Pancreas (tissue), 10 donors: Measurements from ENCODE around the gene GBA2. TPM values are rescaled to one million over a fixed set of nuclear protein-coding genes. Genes with fewer than 3 reads are reported as not detected.

Experiments
- ATAC-seq, 4 donors: fragments of 200-7000 bp; cut with Tn5 transposase; one replicate each; pipeline versions ENCODE4 v1.8.0 to v1.9.1; 2020; ENCODE audit warnings: mild to moderate bottlenecking in 4 of 4, moderate library complexity in 4 of 4
- DNase-seq, 6 donors: peaks; one replicate each; pipeline ENCODE4 v3.0.0-alpha.2; 2020
- FAIRE-seq: peaks from 2 replicates; lab custom pipeline; 2012; peaks lifted over from hg19 to GRCh38; lab: Jason Lieb, UNC
- H3K27ac ChIP-seq, 4 donors: fragments of 200-600 bp; sonication (generic); 1 replicate in 3 of 4; 2 replicates in 1 of 4; pipeline versions ENCODE4 v1.5.0 to v1.8.0; 2020
- H3K27me3 ChIP-seq, 4 donors: fragments of 200-600 bp; one replicate each; pipeline ENCODE4 v1.8.0; 2021
- H3K36me3 ChIP-seq, 3 donors: fragments of 200-600 bp; sonication (generic) in 1 of 3; one replicate each; pipeline versions ENCODE4 v1.5.0 to v1.8.0; 2020 to 2021
- H3K4me1 ChIP-seq, 3 donors: fragments of 200-600 bp; one replicate each; pipeline ENCODE4 v1.8.0; 2021
- H3K4me3 ChIP-seq, 4 donors: fragments of 200-600 bp; sonication (generic) in 2 of 4; one replicate each; pipeline versions ENCODE4 v1.5.0 to v1.8.0; 2020 to 2021
- H3K9me3 ChIP-seq, 4 donors: fragments of 200-600 bp; one replicate each; pipeline ENCODE4 v1.8.0; 2021
- WGBS, 2 donors: extraction: QIAGEN DNeasy Blood & Tissue Kit; methylation state at CpG; one replicate each; pipeline ENCODE4 v1.1.7; 2013; 5-methylcytosine and 5-hydroxymethylcytosine counted together
- intact Hi-C, 3 donors: fragments of 100-400 bp; cut with DNase I; formaldehyde crosslinking; loops; one replicate each; pipeline versions ENCODE4 v1.11.1 to v1.14.2; 2022
- polyA plus RNA-seq, 2 donors: library from polyadenylated mRNA; stranded (reverse); fragments of 200-250 nt; gene quantifications; one replicate each; pipeline ENCODE4 v1.2.3, GENCODE V29; 2013
- total RNA-seq, 6 donors: library from RNA; stranded (reverse); fragmentation: NEBNext Ultra II Directional in 4 of 6; extraction: Animal tissue kit (Norgen Biotek cat#: 25700) in 4 of 6; gene quantifications; one replicate each; pipeline versions ENCODE4 v1.2.1 to v1.2.4, GENCODE V29; 2021 to 2023
- TF ChIP-seq, protein P1 (sequence below), 4 donors: fragments of 200-600 bp; sonication (generic) in 3 of 4; IDR thresholded peaks; one replicate each; pipeline versions ENCODE4 v1.5.0 to v1.8.0; 2021; ENCODE audit warnings: antibody characterized with exemption in 4 of 4
- donor health status: healthy with polysubstance abuse.
- donor health status: DM: no; HTN: no; CAD: no; lungs with moderate emphysema.
- donor health status: DM: no; HTN: no; CAD: no.
- donor health status: control.
- donor health status: control.
- donor health status: Bipolar disorder and iron deficiency.
- donor health status: DM: yes; HTN: yes; CAD: no.
- donor health status: DM: no; HTN: no; CAD: no.
- donor health status: DM: no; HTN: no; CAD: no.
- donor health status: DM: yes; HTN: yes; CAD: no.

Gene GBA2
- total and polyA plus RNA-seq, 8 donors = 22.0 to 91.3 (median 34.4) TPM

GRCh38 chr9:35695943-35696401 is 53.1 kb downstream of the GBA2 start:
- H3K36me3 ChIP-seq = peaks cover 2 to 36% (median 25%) of the 10 kb centered on the region in 3 donors
- no peaks in the 10 kb centered on the region for H3K9me3 ChIP-seq
- TF ChIP-seq, protein P1, sequence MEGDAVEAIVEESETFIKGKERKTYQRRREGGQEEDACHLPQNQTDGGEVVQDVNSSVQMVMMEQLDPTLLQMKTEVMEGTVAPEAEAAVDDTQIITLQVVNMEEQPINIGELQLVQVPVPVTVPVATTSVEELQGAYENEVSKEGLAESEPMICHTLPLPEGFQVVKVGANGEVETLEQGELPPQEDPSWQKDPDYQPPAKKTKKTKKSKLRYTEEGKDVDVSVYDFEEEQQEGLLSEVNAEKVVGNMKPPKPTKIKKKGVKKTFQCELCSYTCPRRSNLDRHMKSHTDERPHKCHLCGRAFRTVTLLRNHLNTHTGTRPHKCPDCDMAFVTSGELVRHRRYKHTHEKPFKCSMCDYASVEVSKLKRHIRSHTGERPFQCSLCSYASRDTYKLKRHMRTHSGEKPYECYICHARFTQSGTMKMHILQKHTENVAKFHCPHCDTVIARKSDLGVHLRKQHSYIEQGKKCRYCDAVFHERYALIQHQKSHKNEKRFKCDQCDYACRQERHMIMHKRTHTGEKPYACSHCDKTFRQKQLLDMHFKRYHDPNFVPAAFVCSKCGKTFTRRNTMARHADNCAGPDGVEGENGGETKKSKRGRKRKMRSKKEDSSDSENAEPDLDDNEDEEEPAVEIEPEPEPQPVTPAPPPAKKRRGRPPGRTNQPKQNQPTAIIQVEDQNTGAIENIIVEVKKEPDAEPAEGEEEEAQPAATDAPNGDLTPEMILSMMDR (IDR thresholded peaks at IDR 0.05) = no peak
- peak; percentile 67 to 87 (median 79) for ATAC-seq
- DNase-seq = peak in 4 of 6 donors; percentile 48 to 87 (median 64)
- H3K4me3 ChIP-seq = no peak overlapping the region
- intact Hi-C loops = no loop called here
- WGBS, 2 donors = 33 to 38% methylated on average over 3 of the region's 3 CpGs
- no peak for FAIRE-seq
- H3K27me3 ChIP-seq = no peaks in the 10 kb centered on the region
- peak overlapping the region; percentile 38 to 67 (median 44) for H3K27ac ChIP-seq
- H3K4me1 ChIP-seq = peaks cover 0 to 18% (median 12%) of the 10 kb centered on the region in 3 donors

DNA sequence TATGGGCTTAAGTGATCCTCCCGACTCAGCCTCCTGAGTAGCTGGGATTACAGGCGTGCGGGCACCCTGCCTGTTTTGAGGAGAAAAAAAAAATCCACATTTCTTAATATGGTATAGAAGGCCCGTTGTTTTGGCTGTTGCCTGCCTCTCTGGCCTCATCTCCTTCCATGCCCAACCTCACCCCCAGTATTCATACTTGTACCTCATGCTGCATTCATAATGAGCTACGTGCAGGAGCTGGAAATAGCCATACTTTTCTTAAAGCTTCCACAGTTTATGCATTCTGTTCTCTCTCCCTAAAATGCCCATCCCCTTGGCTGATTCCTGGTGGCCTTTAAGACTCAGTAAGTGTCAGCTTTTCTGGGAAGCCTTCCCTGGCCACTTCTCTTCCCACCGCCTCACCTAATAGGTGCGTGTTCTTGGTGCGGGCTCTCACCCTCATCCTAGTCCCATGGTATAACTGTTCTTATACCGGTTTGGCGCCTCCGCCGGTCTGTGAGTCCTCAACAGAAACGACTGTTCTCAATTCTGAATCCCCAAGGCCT is 57.2 kb downstream of the GBA2 start:
- no peak overlapping the region for H3K4me3 ChIP-seq
- ATAC-seq (no peak), FAIRE-seq (no peak), DNase-seq (no peak)
- no peaks in the 10 kb centered on the region for H3K36me3 ChIP-seq
- intact Hi-C loops = no loop called here
- H3K27me3 ChIP-seq = no peaks in the 10 kb centered on the region
- 85 to 87% methylated on average over 13 of the region's 13 CpGs for WGBS, 2 donors
- H3K4me1 ChIP-seq = peaks cover 0 to 15% (median 12%) of the 10 kb centered on the region in 3 donors
- no peak overlapping the region for H3K27ac ChIP-seq
- H3K9me3 ChIP-seq = no peaks in the 10 kb centered on the region
- TF ChIP-seq, protein P1 (IDR thresholded peaks at IDR 0.05) = no peak

- TF ChIP-seq, protein P1 (IDR thresholded peaks at IDR 0.05) = no peak
- Histone ChIP-seq H3K9me3 (no peaks in the 10 kb centered on the region), H3K36me3 (no peaks in the 10 kb centered on the region), H3K4me1 (peaks cover 0 to 13% (median 7%) of the 10 kb centered on the region in 3 donors), H3K4me3 (peak overlapping the region; percentile 30 to 66 (median 58)), H3K27me3 (no peaks in the 10 kb centered on the region), H3K27ac (peak overlapping the region; percentile 51 to 73 (median 60))
- intact Hi-C loops = no loop called here
- no peak for DNase-seq
- peak in 1 of 4 donors; percentile 44 for ATAC-seq
- FAIRE-seq = no peak
- 30 to 31% methylated on average over 10 of the region's 10 CpGs for WGBS, 2 donors
Measured at GRCh38 chr9:35691334-35691650, 57.7 kb downstream of the GBA2 start.

DNA sequence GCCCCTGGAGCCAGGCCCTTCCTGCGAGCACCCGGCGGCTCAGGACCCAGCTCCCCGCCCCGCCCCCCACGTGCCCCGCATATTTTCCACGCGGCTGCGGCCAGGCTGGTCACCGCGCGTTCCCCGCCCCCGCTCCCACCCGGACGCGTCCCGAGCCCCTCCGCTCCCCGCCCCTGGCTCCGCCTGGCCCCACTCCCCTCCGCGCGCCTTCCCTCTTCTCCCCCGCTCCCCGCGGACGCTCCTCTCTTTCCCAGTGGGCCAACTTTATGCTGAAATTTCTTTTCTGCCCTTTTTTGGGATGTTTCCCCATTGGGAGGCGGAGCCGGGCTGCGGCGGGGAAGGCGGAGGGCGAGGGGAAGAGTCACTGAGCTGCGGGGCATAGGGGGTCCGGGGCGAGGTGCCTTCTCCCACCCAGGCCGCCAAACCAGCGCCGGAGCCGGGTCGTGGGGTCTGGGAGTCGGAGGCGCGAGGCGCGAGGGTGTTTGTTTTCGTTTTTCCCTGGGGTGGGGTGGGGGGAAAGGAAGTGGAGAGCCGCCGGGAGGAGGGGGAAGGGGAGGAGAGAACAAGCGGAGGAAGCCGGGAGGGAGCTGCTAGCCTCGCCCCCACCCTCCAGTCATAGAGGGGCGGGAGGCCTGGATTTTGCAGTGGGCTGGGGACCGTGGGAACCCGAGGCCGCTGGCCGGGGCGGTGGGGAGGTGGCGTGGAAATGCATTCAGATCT is 58.3 kb downstream of the GBA2 start:
- DNase-seq (peak; percentile 56 to 79 (median 72)), FAIRE-seq (no peak), ATAC-seq (peak; percentile 52 to 79 (median 76))
- no peaks in the 10 kb centered on the region for H3K36me3 ChIP-seq
- peak overlapping the region; percentile 51 to 73 (median 60) for H3K27ac ChIP-seq
- TF ChIP-seq, protein P1 (IDR thresholded peaks at IDR 0.05) = no peak
- 0 to 1% methylated on average over 48 to 61 of the region's 61 CpGs for WGBS, 2 donors
- H3K4me3 ChIP-seq = peak overlapping the region; percentile 30 to 66 (median 58)
- no peaks in the 10 kb centered on the region for H3K27me3 ChIP-seq
- intact Hi-C loops = no loop called here
- no peaks in the 10 kb centered on the region for H3K9me3 ChIP-seq
- peaks cover 0 to 8% (median 4%) of the 10 kb centered on the region in 3 donors for H3K4me1 ChIP-seq

DNA sequence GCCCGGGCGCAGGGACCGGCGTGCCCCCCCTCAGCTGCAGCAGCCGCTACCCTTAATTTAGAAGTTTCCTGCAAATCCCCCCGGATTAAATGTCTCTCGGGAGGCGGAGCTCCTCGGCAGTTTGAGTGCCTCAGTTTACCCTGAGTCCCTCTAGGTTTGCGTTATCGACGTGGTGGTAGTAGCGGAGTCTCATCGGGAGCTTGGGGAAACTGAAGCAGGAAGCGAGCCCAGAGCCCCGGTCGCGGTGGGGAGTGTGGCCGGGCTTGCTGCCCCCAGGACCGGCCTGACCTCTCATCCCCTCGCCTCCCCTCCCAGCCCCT is 58.8 kb downstream of the GBA2 start:
- WGBS, 2 donors = 5 to 9% methylated on average over 21 of the region's 21 CpGs
- intact Hi-C loops = no loop called here
- Histone ChIP-seq H3K27ac (peak overlapping the region; percentile 51 to 73 (median 60)), H3K36me3 (no peaks in the 10 kb centered on the region), H3K4me3 (peak overlapping the region; percentile 30 to 66 (median 58)), H3K9me3 (no peaks in the 10 kb centered on the region), H3K4me1 (peaks cover 0 to 4% (median 4%) of the 10 kb centered on the region in 3 donors), H3K27me3 (no peaks in the 10 kb centered on the region)
- no peak for FAIRE-seq
- no peak for ATAC-seq
- TF ChIP-seq, protein P1 (IDR thresholded peaks at IDR 0.05) = no peak
- no peak for DNase-seq
